Measurements from ENCODE around the gene AEBP1. TPM values are rescaled to one million over a fixed set of nuclear protein-coding genes. Genes with fewer than 3 reads are reported as not detected.
A peak's percentile ranks its signal among the peaks of the same experiment; 100 is the strongest.

The AEBP1 gene
- total RNA-seq, 1 experiment from 2014 or later = 49.3 TPM

DNA sequence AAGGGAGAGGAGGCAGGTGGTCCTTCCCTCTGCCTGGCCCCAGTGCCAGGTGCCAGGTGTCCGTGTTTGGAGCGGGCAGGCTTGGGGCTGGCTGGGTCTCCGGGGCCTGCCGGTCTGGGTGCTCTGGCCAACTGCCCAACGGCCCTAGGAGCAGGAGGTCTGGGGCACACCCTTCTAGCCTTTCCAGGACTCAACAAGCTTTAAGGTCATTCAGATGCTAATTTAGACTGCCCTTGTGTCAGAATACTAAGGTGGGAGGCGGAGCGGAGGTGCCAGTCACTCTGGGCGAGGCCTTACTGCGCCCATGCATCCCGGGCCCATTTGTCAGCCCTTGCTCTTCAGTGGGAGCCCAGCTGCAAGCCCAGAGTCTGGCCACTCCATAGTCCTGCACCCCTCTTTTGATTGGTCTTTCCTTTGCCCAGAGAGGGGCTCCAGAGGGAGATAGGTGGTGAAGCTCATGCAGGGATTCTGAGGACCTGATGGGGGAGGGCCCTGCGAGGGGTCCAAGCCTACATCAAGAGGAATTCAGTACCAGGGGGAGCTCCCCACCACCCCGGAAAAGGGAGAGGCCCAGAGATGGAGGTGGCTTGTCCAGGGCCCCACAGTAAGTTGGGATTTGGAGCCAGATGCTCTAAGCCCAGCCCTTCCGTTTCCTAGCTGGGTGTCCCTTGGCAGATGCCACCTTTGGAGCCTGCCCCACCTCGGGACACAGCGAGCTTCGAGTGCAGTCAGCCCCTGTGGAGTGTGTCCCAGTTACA is 40.1 kb upstream of the AEBP1 start:
- no peak overlapping the region for H3K18ac ChIP-seq (ENCODE audit: insufficient read length, low read depth, low read length)
- H4K8ac ChIP-seq (replicated peaks; ENCODE audit: insufficient read length, low read depth, low read length) = no peak overlapping the region
- H3K23me2 ChIP-seq (ENCODE audit: insufficient read length, low read depth, low read length, poor library complexity, severe bottlenecking) = no peaks in the 10 kb centered on the region
- Mint-ChIP-seq H3K4me1 (peaks cover 33 to 36% of the 10 kb centered on the region in 2 experiments), H3K36me3 (ENCODE audit: insufficient read depth in 1 of 3, low read depth in 3 of 3) (peaks cover under 1 to 25% (median 8%) of the 10 kb centered on the region in 3 experiments; a peak in 6 of 7 replicates), H3K27ac (peak overlapping the region in 1 of 3 experiments; percentile 74; a peak in 2 of 7 replicates), H3K9me3 (no peaks in the 10 kb centered on the region), H3K27me3 (ENCODE audit: low read depth) (peaks cover 30% of the 10 kb centered on the region), H3K4me3 (no peak overlapping the region; a peak in 1 of 5 replicates)
- no peak overlapping the region for H3K4ac ChIP-seq (ENCODE audit: low read depth, low read length)
- H3K4me2 ChIP-seq (ENCODE audit: insufficient read depth, insufficient read length, low read length) = peak overlapping the region; percentile 28
- H2BK20ac ChIP-seq (ENCODE audit: low read depth, low read length, poor library complexity, severe bottlenecking) = no peak overlapping the region
- no peaks in the 10 kb centered on the region for H4K20me1 ChIP-seq (ENCODE audit: control insufficient read depth, insufficient read depth, insufficient read length)
- H2BK15ac ChIP-seq (ENCODE audit: low read depth, low read length) = no peak overlapping the region
- H3K23ac ChIP-seq (ENCODE audit: insufficient read length, low read depth, low read length) = no peak overlapping the region
- peak; percentile 75 for DNase-seq
- H2BK12ac ChIP-seq (ENCODE audit: insufficient read length, low read depth, low read length) = no peak overlapping the region
- WGBS (ENCODE audit: extremely low coverage, insufficient read length, low lambda C conversion rate) = no CpG with 5 or more reads among the region's 16 CpGs
- H2AFZ ChIP-seq (ENCODE audit: low read length) = no peak overlapping the region
- no peak overlapping the region for H3K27ac ChIP-seq (ENCODE audit: insufficient read length, low read depth, low read length)
- H2AK5ac ChIP-seq (ENCODE audit: insufficient read length, low read length) = no peak overlapping the region
- H3K9me3 ChIP-seq (ENCODE audit: control insufficient read depth, low read depth, low read length) = no peaks in the 10 kb centered on the region
- H2BK120ac ChIP-seq (ENCODE audit: low read depth, low read length, poor library complexity, severe bottlenecking) = no peak overlapping the region
- TF ChIP-seq, protein P1, sequence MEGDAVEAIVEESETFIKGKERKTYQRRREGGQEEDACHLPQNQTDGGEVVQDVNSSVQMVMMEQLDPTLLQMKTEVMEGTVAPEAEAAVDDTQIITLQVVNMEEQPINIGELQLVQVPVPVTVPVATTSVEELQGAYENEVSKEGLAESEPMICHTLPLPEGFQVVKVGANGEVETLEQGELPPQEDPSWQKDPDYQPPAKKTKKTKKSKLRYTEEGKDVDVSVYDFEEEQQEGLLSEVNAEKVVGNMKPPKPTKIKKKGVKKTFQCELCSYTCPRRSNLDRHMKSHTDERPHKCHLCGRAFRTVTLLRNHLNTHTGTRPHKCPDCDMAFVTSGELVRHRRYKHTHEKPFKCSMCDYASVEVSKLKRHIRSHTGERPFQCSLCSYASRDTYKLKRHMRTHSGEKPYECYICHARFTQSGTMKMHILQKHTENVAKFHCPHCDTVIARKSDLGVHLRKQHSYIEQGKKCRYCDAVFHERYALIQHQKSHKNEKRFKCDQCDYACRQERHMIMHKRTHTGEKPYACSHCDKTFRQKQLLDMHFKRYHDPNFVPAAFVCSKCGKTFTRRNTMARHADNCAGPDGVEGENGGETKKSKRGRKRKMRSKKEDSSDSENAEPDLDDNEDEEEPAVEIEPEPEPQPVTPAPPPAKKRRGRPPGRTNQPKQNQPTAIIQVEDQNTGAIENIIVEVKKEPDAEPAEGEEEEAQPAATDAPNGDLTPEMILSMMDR (conservative IDR thresholded peaks at IDR 0.05) = no peak
- H3K4me1 ChIP-seq (ENCODE audit: insufficient read depth, low read length) = peaks cover 10% of the 10 kb centered on the region; the same call in 1 of the 2 replicates
- H3K79me1 ChIP-seq (ENCODE audit: insufficient read depth, low read depth, low read length, poor library complexity, severe bottlenecking) = no peaks in the 10 kb centered on the region
- no peak overlapping the region for H3T11ph ChIP-seq (ENCODE audit: low read length)
- H3K79me2 ChIP-seq (ENCODE audit: insufficient read depth, low read length) = no peaks in the 10 kb centered on the region
- no peak overlapping the region for H2BK5ac ChIP-seq (ENCODE audit: insufficient read length, low read length)
- H4K5ac ChIP-seq (ENCODE audit: insufficient read length, low read depth, low read length) = no peak overlapping the region
- H4K91ac ChIP-seq (ENCODE audit: insufficient read length, low read depth, low read length) = no peak overlapping the region
- H3K27me3 ChIP-seq (ENCODE audit: insufficient read depth, low read length) = no peaks in the 10 kb centered on the region
- H3K56ac ChIP-seq (ENCODE audit: insufficient read length, low read depth, low read length) = no peak overlapping the region
- H3K14ac ChIP-seq (ENCODE audit: insufficient read depth, low read length) = no peak overlapping the region
- H3K9ac ChIP-seq (ENCODE audit: extremely low read depth, insufficient read length, low read length) = no peak overlapping the region
